ENCODE data around the gene CEP63.

Gene CEP63

DNA sequence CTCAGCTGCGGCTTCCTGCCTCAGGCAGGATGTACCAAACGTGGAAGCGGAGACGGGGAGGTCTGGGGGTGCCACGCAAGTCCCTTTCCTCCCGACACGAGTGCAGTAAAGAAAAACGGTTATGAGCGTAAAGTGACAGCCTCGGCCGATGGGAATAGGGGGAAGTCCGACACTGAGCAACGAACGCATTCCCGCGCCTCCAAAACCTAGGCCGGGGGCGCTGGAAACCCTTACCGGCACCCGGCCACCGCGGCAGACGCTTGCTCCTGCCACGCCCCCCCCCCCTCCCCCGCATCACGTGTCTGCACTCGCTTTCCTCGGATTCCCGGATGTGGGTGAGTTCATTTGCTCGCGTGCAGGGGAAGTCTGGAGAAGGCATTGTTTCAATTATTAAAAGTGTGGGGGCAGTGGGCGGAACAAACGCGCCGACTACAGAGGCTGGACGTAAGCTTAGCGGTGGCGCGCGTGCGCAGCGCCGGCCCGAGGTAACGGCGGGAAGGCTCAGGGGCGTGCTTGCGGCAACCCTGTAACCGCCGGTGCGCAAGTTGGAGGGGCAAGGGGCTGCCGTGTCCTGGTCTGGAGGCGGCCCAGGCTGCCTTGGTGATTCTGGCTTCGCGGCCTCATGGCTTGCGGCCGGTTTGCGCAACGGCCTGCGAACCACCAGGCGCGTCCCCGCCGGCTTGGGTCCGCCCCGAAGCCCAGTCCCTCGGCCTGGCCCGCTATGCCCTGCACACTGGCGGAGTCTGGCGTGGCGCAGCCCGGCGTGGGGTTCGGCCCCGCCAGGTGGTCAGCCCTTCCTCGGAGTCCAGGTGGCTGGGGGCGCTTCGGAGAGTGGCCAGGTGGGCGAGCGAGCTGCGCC lies at the start of gene CEP63, which contains the start of gene ANAPC13:
Gene CEP63, plus strand, starts transcription at position 340 of the 859 bp plus-strand sequence. CDS start 9,264 bp downstream, outside the sequence.
Gene ANAPC13, minus strand, starts transcription at position 268 of the 859 bp plus-strand sequence. CDS start 3,081 bp downstream, outside the sequence.
- peak; percentile 97 to 98 for DNase-seq

DNA sequence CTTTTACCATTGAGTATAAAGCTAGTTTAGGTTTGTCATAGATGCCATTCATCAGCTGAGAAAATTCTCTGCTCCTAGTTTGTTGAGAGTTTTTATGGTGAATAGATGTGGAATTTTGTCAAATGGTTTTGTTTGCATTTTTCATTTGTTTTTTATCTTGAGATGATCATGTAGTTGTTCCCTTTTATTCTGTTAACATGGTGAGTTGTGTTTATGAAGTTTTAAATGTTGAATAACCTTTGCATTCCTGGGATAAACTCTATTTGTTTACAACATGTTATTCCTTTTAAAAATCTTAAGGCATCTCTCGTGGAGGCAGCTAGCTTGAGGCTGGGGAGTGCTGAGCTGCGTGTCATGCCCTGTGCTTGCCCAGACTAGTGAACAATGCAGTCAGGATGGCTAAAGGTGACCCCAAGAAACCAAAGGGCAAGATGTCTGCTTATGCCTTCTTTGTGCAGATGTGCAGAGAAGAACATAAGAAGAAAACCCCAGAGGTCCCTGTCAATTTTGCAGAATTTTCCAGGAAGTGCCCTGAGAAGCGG lies 48.6 kb upstream of the CEP63 start:
- no peak for DNase-seq

DNA sequence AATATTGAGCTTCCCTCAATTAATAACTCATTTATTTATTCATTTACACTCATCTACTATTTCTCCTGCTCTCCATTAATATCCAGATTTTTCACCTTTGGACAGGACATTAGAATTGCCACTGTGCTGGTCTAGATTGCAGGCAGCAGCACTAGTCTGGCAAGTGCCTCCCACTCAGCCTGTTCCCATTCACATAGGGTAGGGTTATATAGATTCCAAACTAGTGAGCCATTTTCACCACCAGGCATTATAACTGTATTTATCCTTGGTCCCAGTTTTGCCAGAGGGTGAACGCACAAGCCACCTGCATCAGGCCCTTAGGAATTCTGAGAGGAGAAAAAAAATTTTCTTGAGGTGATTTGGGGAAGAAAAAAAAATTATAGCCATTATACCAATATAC lies 44.5 kb upstream of the CEP63 start:
- no peak for DNase-seq

DNA sequence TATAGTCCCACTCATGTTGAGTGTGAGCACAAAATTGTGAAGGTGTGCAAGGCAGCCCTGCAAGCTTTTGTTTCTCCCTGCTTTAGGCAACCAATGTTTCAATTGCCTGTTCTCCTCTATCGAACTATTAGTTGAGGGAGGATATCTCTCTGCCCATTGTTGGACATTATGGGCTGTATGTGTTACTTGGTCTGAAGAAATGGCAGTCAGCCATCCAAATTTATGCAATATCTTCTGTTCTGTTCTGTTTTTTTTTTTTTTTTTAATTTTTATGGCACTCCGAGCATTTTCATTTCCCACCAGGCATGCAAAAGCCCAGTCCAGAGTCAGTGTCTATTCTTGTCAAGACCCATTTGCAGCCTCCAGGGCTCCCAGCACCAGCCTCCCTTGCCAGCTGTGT lies 44.0 kb upstream of the CEP63 start:
- no peak for DNase-seq

DNA sequence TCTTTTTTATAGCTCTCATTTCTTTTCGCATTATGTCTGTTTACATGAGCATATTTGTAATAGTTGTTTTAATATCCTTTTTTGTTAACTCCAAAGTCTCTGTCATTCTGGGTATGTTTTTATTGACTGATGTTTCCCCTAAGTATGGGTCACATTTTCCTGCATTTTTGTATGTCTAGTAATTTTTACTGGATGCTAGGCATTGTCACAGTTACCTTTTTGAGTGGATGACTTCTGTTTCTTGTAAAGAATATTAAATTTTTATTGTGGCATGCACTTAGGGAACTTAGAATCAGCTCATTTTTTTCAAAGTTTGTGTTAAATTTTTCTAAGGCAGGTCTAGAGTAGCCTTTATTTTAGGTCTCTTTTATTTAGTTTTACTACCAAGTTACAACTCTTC lies 40.8 kb upstream of the CEP63 start:
- no peak for DNase-seq

DNA sequence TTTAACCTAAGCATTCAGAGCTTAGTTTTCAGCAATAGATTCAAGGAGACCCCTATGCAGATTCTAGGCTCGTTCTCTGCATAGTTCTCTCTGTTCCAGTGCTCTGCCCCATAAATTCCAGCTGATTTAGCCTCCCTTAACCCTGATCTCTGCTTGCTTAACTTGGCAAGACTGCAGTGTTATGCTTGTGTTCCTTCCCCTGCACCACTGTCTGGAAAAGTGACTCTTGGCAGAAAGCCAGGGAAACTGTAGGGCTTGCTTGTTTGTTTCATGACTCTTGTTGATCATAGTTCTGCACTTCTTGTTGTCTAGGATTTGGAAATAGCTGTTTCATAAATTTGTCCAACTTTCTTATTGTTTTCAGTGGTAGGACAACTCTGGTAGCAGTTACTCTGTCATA lies 40.2 kb upstream of the CEP63 start:
- no peak for DNase-seq

DNA sequence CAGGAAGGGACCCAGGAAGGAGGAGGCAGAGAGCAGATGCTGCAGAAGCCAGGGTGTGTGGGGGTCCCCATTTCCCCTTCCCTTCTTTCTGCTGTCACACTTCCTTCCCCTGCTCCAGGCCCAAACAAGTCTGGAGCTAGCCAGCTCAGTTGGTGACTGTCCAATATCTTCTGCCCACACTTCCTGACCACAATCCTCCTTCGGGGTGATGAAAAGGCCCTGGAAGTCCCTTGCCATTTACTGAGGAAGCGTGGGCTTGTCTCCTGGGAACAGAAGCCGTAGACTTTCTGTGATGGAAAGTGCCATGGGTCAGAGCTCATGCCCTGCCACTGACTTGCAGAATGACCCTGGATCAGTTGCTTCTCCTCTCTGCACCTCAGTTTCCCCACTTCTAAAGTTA lies 39.1 kb upstream of the CEP63 start:
- no peak for DNase-seq

DNA sequence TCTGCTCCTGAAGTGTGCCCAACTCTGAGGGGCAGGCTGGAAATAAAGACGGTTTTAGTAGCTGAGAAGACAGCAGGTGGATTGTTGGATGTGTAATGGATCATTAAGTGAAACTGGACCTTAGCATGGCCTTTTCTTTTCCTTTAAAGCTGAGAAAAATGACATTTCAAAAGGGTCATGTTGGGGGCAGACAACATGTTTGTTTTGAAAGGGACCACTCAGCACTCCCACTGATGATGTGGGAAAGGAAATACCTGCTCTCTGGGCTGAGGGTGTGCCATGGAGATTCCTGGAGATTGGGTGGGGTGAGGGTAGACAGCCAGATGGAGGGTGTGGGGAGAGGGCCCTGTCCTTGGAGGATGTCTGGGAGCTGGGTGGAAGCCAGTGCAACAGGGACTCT lies 38.5 kb upstream of the CEP63 start:
- DNase-seq: no peak

DNA sequence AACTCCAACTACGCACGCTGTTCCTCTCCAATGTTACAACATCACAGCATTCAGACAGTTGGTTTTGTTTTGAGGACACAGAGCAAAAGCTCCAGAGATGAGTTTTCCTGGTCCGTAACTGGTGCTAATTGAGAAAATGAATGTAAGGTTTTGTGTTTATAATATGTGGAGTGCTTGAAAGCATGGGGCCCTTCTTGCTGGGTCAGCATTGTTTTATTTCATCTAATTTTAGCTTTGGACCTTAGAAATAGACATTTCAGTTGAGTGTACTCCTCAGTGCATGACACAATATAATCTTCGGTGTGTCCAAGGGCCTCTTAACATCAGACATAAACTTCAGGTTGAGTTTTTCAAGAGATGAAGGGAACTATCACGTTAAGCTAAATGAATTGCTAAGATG lies 37.2 kb upstream of the CEP63 start:
- DNase-seq: no peak

DNA sequence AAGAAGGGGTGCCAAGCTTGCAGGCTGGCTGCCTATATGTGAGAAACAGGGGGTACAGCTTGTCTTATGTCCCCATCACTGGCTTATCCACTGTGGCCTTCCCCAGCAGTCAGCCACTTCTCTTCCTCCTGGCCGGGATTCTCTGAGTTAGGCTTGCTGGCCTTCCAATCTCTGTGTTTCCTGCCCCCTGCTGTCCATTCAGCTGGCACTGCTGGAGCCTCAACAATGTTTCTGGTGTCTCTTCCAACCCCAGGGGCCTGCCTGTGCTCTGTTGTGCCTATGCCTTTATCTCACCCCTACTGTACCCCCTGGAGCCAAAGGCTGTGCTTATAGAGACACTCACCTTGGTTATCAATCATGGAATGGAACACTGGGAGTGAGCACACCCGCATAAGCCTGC lies 36.6 kb upstream of the CEP63 start:
- no peak for DNase-seq

DNA sequence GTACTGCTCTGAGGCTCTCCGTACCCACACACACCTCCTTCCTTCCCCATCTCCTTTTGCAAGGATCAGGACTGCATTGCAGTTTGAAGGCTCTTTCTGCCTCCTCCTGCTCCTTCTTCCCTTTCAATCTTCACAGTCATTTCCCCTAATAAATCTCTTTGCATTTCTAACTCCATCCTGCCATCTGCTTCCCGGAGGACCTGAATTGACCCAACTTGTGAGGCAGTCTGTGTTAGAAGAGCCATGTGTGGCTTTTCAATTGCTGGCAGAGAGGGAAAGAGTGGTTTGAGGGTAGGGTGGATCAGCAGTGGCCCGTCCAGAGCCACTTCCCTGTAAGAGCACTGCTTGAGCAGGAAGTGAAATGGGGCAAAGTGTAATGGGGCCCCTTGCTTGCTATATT lies 35.9 kb upstream of the CEP63 start:
- no peak for DNase-seq

DNA sequence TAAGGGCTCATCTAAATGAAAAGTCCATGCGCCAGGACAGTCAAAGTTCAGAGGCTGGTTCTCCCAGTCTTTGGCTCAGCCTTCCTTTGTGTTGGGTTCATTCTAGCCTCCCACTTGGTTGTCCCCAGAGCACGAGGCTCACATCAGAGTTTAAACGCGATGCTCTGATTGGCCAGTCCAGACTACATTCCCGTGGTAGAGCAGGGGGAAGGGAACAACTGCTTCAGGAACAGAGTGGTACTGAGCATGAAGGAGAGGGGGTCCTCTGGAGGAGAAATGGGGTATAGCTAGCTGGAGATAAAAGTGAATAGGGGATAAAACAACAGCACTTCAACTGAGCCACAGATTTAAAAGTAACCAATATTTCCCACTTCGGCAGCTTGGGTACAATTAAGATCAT lies 32.2 kb upstream of the CEP63 start:
- DNase-seq: no peak

DNA sequence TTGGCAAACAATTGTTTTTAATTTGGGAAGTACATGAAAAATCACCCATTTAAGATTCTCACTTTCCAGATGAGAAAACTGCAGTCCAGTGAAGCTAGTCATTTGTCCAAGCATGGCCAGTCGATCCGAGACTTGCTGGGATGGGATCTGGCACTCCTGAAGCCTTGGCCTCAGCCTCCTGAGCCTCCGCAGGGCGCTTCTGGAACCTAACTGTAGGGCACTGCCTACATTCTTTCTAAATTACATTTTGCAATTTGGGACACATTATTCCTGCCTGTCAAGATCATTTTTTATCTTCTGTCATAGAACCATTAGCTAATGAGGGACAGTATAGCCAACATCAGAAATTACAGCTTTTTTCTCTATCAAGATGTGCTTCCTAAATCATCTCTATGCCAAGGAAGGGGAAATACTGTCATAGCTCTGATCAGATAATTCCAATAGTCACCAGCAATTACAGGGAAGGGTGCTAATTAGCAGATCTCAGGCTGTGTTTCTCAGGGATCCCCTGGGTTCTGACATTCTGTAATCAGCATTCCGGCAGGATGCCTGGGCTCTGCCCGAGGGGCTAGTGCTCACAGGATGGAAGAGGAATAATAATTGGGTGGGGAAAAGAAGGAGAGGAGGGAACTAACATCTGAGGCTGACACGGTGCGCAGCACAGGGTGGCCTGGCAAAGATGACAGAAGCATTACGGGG lies 28.3 kb upstream of the CEP63 start:
- DNase-seq: no peak

DNA sequence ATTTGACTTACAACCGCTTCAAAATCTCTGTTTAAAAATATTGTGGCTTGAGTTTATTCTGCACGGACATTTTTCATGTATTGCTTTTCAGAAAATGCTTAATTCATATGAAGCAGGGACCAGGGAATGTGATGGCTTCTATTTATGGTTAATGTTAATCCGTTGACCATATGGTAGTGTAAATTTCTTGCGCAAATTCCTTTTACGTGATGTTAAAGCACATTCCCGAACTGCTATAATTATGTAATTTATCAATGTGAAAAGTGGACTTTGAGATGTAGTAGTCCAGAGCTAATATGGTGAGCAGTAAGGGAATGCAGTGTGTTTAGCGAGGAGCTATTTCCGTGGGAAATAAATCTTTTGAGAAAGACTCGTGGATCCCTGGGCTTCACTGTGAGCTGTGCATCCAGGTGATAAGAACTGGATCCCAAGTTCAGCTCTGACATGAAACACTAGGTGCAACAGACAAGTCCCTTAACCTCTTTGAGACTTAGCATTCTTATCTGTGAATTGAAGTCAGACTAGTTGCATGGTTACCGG lies 27.4 kb upstream of the CEP63 start:
- no peak for DNase-seq

DNA sequence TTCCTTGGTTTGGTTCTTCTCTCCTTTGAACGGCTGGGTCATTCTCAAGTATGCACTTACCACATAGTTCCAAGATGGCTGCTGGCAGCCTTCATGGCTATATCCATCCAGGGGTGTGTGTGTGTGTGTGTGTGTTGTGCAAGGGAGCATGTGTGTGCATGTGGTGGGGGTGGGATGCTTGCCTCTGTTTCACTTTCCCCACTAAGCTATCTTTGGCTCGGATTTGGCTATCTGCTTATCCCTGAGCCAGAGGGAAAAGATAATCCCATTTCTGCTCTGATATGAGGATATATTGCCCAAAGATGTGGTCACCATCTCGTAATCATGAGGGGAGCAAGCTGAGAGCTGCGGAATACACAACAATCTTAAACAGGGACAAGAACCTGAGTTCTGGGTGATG lies 26.3 kb upstream of the CEP63 start:
- no peak for DNase-seq

DNA sequence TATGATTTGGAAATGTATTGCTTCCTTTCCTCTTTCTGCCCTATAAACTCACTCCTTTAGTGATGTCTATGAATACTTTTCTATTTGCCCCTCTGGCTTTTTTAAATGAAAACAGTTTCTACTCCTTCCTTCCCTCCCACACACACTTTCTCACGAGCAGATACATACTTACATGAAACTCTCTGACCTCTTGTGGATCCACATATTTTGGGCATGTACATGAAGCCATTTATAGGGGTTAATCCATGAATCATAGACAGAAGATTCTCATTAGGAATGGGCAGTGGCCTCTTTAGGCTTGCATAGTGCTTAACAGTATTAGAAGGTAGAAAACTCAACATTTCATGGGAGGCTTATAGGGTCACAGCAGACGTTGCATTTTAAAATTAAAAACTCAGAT lies 24.9 kb upstream of the CEP63 start:
- DNase-seq: no peak

DNA sequence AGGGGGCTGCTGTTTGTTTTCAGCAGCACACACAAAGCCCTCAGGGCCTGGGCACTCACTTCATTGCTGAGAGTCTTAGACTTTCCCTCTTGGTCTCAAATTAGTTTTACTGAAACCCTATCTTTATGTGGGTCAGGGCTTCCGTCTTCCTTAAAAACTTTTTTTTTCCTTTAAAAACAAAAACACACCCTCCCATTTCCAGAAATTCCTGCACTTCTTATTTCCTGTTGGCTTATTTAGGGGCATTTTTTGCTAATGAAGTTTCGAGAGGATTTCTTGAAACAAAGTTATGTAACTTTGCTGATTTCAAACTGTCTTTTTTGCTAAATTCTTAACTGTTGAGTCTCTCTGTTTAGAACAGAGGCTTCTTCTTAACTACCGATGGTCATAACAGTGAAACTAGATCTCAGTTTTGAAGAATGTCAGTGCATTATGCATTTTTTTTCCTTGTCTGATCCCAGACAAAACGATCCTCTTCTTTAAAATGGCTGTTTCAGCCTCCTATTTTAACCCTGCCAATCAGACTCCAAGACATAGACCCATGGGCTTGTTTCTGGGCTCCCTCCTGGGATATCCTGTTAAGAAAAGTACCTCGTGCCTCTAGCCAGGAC lies 23.4 kb upstream of the CEP63 start:
- no peak for DNase-seq

DNA sequence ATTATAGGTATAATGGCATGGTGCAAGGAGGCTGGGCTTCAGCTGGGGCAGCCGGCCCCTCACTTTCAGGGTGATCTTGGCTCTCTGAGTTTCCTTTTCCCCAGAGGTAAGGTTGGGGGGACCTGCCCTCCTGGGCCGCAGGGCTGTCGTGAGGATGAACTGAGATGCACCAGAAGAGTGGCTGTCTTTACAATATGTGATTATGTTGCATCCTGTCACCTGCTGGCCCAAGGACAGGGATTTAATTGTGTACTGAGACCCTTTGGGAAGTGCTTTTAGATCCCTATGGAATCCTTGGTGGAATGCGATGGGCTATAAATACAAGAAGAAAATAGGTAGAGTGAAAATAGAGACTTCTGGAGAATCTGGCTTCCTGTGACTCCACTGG lies 22.2 kb upstream of the CEP63 start:
- DNase-seq: no peak

DNA sequence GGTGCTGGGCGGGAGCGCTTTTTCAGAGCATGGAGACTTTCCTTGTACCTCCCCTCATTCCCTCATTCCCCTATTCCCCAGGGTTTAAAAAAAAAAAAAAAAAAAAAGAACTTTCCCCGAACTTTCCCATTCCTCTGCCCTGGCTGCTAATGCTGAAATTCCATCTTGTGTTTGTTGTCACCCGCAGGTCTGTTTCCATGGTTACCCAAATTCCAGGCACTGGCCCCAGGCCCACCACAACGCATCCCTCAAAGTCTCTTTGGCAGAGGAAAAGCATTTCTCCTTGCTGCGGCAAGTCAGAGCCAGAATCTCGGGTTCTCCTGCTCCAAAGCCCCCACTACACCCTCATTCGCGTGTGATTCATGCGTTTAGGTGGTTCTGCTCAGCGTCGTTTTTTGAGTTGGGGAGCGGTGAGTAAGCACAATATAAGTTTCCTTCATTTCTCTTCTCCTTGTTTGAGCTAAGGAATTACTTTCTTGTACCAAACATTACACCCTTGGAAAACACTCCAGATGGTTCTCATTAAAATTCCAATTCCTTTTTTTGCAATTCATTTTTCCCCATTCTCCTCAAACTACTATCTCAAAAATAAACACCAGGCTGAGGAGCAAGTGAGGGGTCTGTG lies 21.7 kb upstream of the CEP63 start:
- DNase-seq: no peak

DNA sequence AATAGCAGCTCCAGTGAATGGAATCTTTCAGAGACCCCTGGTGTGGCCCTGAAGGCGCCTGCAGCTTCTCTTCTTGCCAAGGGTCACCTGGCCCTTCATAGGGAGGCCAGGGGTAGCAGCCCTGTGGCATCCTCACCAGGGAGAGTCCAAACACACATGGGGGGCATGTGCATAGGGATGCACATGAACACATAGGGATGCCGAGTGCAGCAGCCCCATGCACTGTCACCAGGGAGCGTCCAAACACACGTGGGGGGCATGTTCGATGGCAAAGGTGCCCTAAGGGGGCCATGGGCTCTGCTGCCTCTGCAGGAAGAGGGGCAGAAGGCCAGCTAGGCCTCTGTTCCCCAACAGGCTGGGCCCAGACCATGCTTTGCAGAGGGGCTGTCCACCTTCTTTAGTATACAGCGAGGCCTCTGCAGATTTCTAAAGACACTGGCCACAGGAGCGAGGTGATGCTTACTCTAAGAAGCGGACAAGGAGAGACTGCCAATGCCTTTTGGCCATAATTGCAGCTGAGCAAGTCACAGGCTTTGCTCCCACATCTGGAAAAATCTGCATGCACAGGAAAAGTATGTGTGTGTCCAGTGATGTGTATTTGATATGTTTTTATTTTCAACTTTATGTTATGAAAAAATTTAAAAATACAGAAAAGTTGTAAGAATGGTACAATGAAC lies 21.0 kb upstream of the CEP63 start:
- DNase-seq: no peak

DNA sequence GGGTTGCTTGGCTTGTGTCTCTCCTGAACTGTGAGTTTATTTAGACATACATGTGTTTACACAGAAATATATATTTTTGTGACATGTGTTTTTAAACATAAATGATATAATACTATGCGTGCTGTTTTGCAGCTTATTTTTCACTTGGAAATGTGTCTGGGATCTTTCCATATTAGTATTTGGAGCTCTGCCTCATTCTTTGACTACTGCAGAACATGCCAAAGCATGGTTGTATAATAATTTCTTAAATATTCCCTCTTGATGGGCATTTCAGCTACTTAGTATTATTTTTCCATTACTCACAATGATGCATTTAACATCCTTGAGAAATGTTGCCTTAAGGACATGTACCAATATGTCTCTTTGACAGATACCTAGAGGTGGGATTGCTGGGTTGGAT lies 19.5 kb upstream of the CEP63 start:
- no peak for DNase-seq

DNA sequence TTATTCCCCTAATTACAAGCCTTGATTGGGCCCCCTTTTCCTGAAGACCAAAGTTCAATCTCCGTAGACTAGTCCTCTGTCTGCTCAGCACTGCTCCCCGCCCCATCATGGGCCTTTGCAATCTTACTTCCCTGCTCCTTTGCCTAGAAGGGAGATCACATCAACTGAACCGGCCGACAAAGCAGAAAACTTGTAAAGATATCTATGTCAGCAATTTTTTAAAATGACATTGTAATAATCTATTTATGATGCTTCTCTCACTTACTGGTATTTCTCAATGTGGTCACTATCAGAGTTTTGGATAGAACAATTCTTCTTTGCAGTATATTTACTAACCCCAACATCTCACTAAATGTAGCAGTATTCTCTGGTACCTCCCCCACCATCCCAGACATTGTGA lies 17.3 kb upstream of the CEP63 start:
- no peak for DNase-seq

Data from CD4-positive, alpha-beta T cell treated with Interferon alpha-2 for 1 hour (primary cell).